ENCODE results near the gene RNF44.

The RNF44 gene

DNA sequence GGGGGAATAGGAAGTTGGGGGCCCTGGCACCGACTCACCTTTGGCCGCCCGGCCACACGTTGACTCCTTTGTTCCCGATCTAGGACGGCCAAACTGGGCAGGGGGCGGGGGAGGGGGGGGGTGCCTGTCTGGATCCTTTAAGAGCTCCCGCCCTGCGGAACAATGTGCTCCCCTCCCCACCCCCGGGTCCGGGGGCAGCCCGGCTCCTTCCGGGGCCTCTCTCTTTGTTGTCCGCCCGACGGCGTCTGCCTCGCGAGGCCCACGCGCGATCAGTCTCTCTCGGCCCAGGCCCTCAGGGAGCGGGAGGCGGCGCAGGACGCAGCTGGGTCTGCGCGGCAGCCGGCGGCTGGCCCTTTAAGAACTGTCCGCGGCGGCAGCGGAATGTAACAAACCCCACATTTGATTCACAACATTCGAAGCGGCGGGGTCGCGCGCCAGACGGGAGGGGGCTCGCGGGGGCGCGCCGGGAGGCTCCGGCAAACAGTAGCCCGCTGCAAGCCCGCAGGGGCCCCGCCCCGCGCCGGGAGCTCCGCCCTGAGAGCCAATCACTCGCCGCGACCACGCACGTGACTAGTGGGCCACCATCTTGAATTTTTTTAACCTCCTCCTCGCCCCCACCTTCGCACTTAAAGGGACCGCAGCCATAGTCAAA, at the start of gene RNF44:
RNF44 (minus strand) TSS at position 501 of the 652 bp plus-strand sequence. CDS start 4,930 bp downstream, outside the sequence.
- peak; percentile 99 for DNase-seq

DNA sequence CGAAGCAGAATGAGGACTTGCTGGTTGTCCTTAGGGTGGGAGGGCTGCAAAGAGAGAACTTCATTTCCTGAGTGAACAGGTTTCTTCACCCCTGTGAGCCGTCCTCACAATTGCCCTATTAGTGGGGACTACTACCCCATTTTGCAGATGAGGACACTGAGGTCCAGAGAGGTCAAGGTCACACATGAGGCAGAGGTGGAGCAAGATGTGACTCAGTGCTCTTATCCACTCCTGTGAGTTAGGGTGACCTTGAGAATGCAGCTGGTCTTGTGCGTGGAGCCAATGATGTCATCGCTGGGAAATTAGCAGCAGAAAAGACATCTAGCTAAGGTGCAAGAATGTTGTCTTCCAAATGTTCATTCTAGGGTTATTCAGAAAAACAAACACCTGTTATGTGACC, 45.9 kb upstream of the RNF44 start:
- DNase-seq: no peak

DNA sequence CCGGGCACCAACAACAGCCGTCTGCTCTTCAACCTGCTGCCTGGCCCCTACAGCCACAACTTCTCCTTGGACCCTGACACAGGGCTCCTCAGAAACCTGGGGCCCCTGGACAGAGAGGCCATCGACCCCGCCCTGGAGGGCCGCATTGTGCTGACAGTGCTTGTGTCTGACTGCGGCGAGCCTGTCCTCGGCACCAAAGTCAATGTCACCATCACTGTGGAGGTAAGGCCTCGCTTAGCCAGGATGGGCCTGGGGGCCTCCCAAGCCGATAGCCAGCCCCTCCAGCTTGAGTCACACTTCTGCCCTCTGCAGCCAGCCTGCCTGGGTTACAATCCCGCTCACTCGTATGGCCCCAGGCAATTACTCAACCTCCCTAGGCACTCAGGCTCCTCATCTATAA, 44.2 kb upstream of the RNF44 start:
- DNase-seq: no peak

GRCh38 chr5:176579323-176579722, 42.1 kb upstream of the RNF44 start:
- no peak for DNase-seq

- DNase-seq: peak; percentile 32
Observed at GRCh38 chr5:176578391-176578808, 41.2 kb upstream of the RNF44 start.

DNA sequence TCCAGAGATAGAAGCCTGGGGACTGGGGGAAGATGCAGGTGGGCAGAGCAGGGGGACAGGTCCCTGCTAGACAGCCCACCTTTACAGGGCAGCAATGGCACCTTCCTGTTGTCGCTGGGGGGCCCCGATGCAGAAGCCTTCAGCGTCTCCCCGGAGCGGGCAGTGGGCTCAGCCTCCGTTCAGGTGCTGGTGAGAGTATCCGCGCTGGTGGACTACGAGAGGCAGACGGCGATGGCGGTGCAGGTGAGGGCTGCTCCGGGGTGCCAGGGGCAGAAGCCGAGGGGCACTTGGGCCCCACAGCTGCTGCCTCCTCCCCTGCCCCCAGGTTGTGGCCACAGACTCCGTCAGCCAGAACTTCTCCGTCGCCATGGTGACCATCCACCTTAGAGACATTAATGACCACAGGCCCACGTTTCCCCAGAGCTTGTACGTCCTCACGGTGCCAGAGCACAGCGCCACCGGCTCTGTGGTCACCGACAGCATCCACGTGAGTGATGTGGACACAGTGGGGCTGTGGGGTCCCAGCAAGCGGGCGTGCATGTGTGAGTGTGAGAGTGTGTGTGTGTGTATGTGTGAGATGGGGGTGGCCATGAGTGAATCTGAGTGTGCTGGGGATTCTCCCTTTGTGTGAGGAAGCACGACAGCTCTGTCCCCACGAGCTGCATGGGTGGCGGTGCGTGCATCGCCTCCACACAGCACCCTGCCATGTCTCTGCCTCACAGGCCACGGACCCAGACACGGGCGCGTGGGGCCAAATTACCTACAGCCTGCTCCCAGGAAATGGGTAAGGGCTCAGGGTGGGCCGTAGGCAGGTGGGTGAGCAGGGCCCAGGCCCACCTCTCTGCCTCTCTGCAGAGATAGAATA, 40.3 kb upstream of the RNF44 start:
- no peak for DNase-seq

GRCh38 chr5:176575488-176576422, 38.6 kb upstream of the RNF44 start:
- DNase-seq: no peak

DNA sequence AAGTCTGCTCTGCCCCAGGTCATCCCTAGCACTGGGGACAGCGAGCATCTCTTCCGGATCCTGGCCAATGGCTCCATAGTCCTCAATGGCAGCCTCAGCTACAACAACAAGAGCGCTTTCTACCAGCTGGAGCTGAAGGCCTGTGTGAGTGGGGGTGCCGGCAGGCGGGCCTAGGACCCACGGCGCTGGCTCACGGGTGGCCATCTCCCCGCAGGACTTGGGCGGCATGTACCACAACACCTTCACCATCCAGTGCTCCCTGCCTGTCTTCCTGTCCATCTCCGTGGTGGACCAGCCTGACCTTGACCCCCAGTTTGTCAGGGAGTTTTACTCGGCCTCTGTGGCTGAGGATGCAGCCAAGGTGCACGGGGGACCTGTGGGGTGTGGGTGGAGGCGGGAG, 37.9 kb upstream of the RNF44 start:
- DNase-seq: no peak

DNA sequence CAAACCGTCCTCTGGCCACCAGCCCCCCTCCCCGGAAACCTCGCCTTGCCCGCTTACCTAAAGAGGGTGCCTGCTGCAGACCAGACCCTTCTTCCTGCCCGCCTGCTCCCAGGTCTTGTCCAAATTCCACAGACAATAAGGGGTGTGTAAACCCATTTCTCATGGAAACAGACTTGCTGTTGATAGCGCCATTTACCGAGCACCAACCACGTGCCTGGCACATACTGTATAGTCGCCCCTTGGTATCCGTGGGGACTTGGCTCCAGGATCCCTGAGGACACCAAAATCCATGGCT, 37.0 kb upstream of the RNF44 start:
- no peak for DNase-seq

DNA sequence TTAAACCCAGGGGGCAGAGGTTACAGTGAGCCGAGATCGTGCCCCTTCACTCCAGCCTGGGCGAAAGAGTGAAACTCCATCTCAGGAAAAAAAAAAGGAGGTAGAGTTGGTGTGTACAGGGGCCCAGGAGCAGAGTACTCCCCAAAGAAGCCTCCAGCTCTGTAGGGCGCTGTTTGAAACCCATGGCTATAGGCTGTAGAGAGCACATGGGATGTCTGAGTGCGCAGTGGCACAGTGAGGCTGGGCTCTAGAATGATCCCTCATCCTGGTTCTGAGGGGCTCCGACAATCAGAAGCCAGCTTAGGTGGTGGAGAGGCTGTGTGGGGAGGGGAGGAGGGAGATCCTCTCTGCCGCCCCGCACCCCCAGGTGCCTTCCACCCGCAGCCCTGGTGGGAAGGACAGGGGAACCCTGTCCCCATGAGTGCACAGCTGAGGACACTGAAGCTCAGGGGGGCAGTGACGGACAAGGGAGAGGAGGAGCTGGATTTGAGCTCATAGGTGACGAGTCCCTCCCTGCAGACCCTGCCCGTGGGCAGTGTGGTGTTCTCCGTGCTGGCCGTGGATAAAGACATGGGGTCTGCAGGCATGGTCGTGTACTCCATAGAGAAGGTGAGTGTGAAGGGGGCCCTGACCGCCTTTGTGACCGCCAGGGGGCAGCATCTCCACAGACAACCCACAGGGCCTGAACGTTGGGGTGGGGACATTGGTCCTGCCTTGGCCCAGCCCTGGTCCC, 36.5 kb upstream of the RNF44 start:
- peak; percentile 82 for DNase-seq

DNA sequence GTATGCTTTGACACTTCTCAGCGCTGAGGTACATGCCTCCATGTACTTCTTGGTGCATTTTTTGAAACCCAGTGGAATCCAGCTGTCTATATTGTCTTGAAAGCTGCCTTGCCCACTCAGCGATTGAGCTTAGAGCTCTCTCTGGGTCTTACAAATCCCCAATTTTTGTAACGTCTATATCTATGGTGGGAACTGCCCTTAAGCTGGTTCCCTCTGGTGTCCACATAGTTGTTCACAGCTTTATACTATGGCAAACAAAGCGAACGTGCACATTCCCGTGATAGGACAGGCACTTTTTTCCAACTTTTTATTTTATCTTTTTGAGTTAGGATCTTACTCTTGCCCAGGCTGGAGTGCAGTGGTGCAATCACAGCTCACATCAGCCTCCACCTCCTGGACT, 32.8 kb upstream of the RNF44 start:
- DNase-seq: no peak

GRCh38 chr5:176568657-176569056, 31.5 kb upstream of the RNF44 start:
- no peak for DNase-seq

- DNase-seq: no peak
Observed at GRCh38 chr5:176565760-176566288, 28.6 kb upstream of the RNF44 start.

DNA sequence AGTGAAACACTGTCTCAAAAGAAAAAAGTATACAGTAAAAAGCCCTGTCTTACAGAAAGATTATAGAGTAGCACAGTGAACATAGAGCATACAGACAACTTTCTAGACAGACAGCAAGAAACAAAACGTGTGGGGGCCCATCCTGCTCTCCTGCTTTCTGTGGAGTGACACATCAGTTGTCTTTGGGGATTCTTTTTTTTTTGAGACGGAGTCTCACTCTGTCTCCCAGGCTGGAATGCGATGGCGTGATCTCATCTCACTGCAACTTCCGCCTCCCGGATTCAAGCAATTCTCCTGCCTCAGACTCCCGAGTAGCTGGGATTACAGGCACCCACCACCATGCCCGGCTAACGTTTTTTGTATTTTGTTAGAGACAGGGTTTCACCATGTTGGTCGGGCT, 26.8 kb upstream of the RNF44 start:
- DNase-seq: no peak

DNA sequence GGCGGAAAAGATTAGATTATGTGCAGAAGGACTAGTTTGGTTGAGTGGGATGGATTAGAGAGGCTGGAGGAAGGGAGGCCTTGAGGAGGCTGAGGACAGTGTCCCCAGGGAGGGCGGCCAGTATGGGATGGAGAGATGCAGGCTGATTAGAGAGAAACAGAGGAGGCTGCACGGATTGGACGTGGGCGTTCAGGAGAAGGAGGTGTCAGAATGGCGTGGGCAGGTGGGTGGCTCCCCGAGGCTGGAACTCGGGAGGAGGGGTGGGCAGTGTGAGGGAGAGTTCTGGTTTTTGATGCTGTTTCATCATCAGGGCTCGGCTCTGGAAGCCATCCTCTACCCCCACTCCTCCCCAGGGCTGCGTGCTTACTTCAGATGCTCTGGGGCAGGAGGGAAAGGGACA, 25.0 kb upstream of the RNF44 start:
- DNase-seq: no peak

DNA sequence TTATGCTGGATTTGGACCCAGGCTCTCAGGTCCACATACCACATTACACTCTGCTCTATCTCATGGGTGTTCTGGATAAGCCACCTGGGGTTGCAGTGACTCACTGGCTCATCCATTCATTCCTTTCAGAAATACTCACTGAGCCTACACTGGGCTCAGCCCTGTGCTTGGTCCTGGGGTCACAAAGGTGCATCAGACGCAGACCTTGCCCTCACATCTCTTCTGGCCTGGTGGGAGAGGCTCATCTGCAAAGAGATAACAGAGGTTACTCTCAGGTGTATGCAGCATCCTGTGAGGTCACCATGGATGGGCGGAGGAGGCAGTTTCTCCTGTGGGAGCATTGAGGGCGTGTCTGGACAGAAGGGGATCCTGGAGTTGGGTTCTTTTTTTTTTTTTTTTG, 24.1 kb upstream of the RNF44 start:
- DNase-seq: no peak

GRCh38 chr5:176560364-176560763, 23.2 kb upstream of the RNF44 start:
- no peak for DNase-seq

- peak; percentile 23 for DNase-seq
Observed at GRCh38 chr5:176559683-176560082, 22.5 kb upstream of the RNF44 start.

DNA sequence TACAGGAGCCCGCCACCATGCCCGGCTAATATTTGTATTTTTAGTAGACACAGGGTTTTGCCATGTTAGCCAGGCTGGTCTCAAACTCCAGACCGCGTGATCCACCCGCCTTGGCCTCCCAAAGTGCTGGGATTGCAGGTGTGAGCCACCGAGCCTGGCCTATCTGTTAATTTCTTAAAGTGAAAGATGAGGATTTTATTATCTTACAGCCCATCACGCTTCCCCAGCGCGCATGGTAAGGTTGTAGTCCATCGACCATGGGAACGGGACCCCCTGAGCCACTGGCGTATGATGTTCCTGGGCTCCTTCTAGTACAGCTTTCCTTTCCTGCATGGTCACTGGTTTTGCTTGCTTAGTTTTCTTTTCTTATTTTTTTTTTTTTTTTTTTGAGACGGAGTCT, 20.6 kb upstream of the RNF44 start:
- DNase-seq: no peak

DNA sequence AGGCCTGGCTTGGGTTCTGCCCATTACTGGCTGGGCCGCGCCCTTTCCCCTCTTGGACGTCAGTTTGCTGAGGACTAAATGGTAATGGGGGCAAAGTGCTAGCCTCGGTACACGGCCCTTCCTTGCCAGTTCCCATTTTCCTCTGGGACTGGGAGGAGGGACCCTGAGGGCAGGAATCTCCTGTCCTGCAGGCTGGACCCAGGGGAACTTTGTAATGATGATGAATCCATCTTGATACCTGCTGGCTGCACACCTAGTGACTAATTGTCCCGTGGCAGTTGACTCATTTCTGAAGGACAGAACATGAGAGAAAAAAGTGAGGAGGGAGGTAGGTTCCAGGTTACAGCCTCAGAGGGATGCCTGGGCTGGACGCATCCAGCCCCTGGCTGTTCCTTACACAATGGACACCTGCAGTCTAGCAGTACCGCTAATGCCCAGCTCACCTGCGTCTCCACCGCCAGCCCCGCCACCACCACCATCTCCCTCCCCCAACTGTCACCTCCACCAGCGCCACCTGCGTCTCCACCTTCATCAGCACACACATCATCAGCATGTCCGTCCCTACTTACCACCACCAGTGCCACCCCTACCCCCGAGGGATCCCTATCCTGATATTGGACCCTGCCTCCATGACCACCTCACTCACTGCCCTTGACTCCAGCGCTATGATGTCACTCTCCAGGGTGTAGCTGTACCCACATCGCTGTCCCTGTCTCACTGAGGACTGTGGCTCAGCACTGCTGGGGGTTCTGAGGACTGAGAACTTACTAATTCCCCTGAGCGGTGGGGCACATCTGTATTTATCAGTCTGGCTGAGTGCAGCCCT, 16.3 kb upstream of the RNF44 start:
- no peak for DNase-seq

- DNase-seq: no peak
Observed at GRCh38 chr5:176552332-176552869, 15.2 kb upstream of the RNF44 start.
